ENCODE results near the gene NSUN6.
"Not testable (repeated sequence)": the region's sequence is repeated elsewhere in the genome, so short reads cannot be mapped to it uniquely, and the experiment has no call there.

Gene NSUN6

GRCh38 chr10:18607503-18608378, 43.6 kb downstream of the NSUN6 start:
- DNase-seq: peak in 2 of 3 donors; percentile 2 to 15

DNA sequence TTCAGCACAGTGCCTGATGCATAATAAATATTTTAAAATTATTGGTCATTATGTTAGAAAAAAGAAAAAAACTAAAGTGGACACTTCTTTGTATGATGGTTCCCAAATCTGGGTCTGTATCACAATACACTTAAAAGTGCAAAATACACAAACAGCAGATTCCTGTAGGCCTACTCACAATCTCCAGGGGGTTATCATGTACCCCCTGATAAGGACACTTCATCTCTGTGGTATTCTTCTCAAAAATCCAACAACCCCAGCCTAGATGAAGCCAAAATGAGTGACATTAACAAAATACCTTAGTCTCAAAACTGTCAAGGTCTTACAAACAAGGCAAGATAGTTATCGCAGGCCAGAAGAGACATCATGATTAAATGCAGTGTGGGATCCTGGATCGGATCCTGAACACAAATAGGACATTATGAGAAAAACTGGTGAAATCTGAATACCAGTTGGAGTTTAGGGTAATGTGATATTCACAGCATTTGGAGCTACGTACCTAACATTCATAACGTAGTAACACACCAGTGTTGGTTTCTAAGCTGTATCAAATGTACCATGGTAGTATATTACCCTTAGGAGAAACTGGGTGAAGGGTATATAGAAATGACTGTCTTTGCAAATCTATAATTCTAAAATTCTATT, 45.2 kb downstream of the NSUN6 start:
- no peak for DNase-seq

DNA sequence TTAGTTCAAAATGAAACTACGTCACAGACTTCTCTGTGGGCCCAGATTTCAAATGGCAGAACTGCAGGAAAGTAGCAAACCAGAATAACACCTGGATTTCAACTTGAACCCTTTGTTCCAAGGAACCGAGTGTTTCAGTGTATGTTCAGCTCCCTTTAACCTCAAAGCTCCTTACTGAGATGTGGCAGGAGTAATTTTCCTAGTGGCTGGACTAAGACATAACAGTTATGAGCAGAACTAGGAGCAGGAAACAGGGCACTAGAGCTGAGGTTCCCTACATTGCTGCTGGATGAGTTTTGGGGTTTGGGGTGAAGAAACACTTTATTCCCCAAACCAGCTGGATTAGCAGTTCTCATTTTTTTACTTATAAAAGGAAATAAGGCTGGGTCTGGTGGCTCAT, 50.1 kb downstream of the NSUN6 start:
- no peak for DNase-seq

GRCh38 chr10:18599392-18599791, 52.0 kb downstream of the NSUN6 start:
- DNase-seq: no peak

DNA sequence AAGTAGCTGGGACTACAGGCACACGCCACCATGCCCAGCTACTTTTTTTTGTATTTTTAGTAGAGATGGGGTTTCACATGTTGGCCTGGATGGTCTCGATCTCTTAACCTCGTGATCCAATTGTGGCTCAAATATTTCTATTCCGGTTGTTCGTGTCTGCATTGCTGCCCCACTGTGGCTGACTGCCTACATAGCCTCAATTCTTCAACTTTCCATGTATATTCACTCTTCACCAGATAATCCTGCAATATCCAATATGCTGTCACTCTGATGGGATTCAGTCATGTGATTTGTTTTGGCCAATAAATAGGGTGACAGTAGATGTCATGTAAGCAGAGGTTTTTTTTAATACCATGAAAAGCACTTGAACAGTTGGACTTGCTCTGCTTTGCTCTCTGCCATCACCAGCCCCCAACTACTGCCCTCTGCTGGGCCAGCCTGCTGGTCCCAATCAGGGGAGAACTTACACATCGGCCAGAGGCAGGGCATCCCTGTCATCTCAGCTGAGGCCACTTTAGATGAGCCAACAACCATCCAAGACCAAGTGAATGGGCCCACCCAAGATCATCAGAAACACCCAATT, 56.7 kb downstream of the NSUN6 start:
- DNase-seq: peak in 1 of 3 donors; percentile 11

GRCh38 chr10:18591141-18591540, 60.2 kb downstream of the NSUN6 start:
- not testable (repeated sequence) for DNase-seq

DNA sequence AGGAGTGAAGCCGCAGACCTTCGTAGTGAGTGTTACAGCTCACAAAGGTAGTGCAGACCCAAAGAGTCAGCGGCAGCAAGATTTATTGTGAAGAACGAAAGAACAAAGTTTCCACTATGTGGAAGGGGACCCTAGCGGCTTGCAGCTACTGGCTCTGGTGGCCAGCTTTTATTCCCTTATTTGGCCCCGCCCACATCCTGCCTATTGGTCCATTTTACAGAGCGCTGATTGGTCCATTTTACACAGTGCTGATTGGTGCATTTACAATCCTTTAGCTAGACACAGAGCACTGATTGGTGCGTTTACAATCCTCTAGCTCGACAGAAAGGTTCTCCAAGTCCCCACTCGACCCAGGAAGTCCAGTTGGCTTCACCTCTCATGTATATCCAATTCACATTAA, 64.8 kb downstream of the NSUN6 start:
- not testable (repeated sequence) for DNase-seq

DNA sequence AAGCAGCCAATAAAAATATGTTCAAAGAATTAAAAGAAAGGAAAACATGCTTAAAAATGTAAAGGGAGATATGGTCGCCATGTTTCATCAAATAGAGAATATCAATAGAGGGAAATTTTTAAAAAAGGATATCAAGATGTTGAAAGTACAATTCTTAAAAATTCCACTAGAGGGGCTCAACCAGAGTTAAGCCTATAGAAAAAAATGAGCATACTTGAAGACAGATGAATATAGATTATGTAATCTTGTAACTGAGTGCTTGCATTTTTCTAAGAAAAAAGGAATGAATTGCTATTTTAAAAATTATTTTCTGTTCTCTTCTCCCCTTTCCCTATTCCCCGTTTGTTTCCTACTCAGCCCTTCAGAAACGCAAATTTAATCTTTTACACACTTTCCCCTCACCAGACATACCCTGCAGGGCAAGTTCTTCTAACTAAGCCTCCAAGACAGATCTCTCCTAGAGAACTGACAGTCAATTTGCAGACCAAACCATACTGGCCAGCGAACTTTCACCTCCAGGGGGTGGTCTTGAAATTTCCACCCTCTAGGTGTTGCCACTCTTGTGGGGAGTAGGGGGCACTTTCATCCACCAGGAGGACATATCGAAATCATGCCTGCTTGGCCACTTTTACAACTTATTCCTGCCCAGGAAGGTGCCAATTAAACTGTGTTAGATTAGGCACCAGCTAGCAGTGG, 67.7 kb downstream of the NSUN6 start:
- peak in 1 of 3 donors; percentile 20 for DNase-seq

DNA sequence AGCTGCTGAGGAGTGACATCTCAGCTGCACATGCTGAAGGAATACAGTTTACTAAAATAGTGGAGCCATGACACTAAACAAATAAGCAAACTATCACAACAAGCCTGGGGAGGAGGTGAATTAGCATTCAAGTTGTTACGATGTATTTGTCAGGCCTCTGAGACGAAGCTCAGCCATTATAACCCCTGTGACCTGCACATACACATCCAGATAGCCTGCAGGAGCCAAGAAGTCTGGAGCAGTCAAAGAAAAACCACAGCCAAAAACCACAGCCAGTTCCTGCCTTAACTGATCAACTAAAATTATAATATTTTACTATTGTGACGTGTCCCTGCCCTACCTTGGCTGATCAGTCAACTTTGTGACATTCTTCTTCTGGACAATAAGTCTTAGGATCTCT, 68.6 kb downstream of the NSUN6 start:
- no peak for DNase-seq

- DNase-seq: no peak
Observed at GRCh38 chr10:18577823-18578685, 73.3 kb downstream of the NSUN6 start.

DNA sequence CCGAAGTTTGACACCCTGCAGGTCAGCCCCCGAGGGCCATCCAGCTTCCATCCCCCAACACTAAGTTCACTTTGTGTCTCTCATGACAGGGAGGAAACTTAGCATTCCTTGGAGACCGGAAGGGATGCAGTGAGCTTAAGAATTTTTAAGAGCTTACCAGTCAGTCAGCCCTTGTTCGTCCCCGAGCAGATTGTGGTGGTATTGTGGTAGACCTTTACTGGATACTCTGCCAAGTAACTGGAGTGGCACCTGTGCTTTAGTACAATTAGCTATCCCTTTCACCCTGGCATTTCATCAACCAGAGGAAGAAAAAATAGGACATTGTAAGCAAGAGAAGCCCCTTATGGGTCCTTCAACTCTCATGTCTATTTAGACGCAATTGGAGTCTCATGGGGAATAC, 74.8 kb downstream of the NSUN6 start:
- DNase-seq: no peak

GRCh38 chr10:18572959-18573561, 78.3 kb downstream of the NSUN6 start:
- no peak for DNase-seq

GRCh38 chr10:18571780-18572179, 79.6 kb downstream of the NSUN6 start:
- DNase-seq: no peak

DNA sequence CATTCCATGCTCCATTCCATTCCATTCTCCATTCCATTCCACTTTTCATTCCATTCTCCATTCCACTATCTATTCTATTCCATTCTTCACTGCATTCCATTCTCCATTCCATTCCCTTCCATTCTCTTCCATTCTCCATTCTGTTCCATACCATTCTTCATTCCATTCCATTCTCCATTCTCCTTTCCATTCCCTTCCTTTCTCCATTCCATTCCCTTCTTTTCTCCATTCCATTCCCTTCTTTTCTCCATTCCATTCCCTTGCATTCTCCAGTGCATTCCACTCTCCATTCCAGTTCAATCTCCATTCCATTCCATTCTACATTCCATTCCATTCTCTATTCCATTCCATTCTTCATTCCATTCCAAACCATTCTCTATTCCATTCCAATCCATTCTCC, 80.3 kb downstream of the NSUN6 start:
- DNase-seq: no peak

- not testable (repeated sequence) for DNase-seq
Observed at GRCh38 chr10:18570386-18570785, 81.0 kb downstream of the NSUN6 start.

DNA sequence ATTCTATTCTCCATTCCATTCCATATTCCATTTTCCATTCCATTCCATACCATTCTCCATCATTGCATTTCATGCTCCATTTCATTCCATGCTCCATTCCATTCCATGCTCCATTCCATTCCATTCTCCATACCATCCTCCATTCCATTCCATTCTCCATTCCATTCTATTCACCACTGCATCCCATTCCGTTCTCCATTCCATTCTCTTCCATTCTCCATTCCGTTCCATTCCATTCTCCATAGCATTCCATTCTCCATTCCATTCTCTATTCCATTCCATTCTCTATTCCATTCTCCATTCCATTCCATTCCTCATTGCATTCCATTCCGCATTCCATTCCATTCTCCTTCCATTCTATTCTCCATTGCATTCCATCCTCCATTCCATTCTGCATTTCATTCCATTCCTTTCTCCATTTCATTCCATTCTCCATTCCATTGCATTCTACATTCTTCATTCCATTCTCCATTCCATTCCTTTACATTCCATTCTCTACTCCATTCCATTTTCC, 84.0 kb downstream of the NSUN6 start:
- DNase-seq: no peak

- no peak for DNase-seq
Observed at GRCh38 chr10:18566177-18566576, 85.2 kb downstream of the NSUN6 start.

DNA sequence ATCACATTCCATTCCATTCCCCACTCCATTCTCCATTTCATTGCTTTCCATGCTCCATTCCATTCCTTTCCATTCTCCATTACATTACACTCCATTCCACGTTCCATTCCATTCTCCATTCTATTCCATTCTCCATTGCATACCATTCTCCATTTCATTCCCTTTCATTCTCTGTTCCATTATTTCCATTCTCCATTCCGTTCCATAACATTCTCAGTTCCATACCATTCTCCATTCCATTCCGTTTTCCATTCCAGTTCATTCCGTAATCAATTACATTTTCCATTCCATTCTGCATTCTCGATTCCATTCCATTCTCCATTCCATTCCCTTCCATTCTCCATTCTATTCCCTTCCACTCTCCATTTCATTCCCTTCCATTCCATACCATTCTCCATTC, 86.4 kb downstream of the NSUN6 start:
- no peak for DNase-seq

- DNase-seq: no peak
Observed at GRCh38 chr10:18563003-18563726, 88.2 kb downstream of the NSUN6 start.

- no peak for DNase-seq
Observed at GRCh38 chr10:18561861-18562551, 89.4 kb downstream of the NSUN6 start.

Data from suppressor macrophage treated with lipopolysaccharide for 1 hour (primary cell).